Frontal cortex (tissue), 4 donors: ENCODE results near the gene ANKMY1. TPM values are rescaled to one million over a fixed set of nuclear protein-coding genes. Genes with fewer than 3 reads are reported as not detected.

Experiments
- DNase-seq, 2 donors: peaks; one replicate each; pipeline ENCODE4 v3.0.0; 2012; ENCODE audit warnings: low spot score in 2 of 2
- FAIRE-seq: peaks from 2 replicates; lab custom pipeline; 2012; peaks lifted over from hg19 to GRCh38; lab: Jason Lieb, UNC
- total RNA-seq: library from RNA; depleted of rRNA; stranded (reverse); fragments of >200 nt; gene quantifications from one replicate; pipeline ENCODE4 v1.2.3, GENCODE V29; 2014
- donor health status: control.
- donor health status: control.
- donor health status: control.

ANKMY1 gene
- total RNA-seq, 1 donor from 2014 or later: 4.9 TPM

DNA sequence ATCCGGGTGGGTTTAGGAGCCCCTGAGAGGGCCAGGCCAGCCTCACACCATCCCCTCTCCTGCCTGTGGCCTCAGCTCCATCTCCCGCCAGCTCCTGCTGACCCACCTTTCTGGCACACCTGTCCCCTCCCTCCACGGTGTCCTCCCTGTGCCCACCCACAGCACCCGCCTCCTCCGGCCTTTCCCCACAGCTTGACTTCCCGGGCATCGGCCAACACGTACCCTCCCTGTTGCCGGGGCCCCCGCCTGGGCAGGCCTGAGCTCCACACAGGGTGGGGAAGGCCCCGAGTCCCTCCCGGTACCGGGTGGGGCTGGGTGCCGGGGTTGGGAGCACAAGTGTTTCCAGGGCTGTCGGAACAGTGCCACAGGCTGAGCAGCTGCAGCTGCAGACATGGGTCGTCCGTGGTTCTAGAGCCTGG, 115.8 kb downstream of the ANKMY1 start:
- FAIRE-seq (no peak), DNase-seq (no peak)

DNA sequence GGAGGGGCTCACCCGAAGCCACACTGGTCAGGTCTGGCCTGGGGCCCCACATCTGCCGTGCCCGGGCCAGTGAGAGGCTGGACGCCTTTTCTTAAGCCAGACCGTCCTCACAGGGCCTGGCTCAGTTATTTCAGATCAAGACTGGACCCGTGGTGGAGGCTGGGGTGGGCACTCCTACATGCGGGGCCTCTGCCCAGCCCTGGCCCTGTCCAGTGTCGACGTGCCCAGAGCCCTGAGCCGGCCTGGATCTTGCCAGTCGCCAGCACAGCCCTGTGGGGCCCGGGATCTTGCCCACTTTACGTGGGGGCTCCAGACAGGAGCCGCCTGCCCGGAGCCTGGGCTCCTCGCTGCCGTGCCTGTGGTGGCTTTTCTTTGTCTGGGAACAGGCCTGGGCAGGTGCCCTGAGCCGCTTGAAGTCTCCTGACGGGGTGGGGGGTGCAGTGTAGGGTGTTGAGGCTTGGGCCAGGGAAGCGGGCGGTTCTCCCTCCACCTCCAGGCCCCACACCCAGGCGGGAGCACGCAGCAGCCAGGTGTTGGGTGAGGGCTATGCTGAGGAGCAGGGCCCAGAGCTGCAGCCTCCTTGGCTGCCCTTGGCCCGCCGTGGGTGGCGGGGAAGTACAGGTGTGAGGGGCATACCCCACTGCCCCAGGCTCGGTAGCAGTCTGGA, 116.3 kb downstream of the ANKMY1 start:
- no peak for DNase-seq
- no peak for FAIRE-seq

DNA sequence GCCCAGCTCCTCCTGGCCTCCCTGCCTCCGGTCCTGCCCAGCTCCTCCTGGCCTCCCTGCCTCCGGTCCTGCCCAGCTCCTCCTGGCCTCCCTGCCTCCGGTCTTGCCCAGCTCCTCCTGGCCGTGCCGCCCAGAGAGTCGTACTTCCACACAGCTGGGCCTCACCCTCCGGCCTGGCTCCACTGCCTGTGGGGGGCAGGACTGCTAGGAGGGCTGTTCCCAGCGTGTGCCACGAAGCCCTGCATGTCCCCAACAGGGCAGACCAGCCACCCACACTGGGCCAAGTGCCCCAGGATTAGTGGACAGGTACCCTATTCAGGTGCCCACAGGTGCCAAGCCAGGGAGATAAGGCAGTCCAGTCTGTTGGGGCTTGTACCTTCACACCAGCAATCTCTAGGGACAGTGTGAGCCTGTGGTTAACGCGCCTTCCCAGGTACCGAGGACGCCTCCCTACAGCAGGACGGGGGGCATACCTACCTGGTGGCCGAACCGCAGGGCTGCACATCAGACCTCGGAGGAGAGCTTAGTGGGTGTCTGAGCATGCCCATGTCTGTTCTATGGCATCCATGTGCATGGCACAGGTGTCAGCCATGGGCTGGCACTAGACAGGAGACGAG, 117.0 kb downstream of the ANKMY1 start:
- FAIRE-seq: no peak
- DNase-seq: no peak

DNA sequence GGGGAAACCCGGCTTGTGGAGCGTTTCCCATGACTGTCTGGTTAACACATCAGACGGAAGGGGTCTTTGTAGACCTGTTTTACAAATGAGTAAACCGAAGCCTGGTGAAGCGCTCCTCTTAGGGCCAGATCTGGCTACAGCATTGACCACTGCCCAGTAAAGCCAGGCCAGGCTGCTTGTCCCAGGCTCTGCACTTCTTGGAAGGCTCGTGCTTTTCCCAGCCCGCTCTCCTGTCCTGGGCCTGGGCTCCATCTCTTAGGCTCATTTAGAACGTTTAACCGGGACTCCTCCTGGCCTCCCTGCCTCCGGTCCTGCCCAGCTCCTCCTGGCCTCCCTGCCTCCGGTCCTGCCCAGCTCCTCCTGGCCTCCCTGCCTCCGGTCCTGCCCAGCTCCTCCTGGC, 117.5 kb downstream of the ANKMY1 start:
- DNase-seq (no peak), FAIRE-seq (no peak)

DNA sequence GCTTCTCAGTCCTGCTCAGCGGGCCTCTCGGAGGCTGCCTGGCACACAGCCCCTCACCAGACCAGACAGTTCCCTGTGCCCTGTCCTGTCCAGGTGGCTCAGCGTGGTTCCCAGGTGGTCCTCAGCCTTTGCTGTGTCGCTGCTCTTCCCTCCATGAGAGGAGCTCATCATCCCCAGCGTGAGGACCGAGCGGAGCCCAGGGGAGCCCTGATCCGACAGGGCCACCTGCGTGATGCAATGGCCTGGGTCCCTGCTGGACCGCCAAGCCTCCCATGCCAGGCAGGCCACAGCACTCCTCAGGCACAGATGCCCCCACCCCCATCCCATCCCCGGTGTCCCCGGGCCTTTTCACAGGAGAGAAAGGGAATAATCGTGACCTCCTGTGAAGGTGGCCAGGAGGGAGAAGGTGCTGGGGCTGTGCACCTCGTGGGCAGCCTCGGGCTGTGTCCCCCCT, 118.1 kb downstream of the ANKMY1 start:
- FAIRE-seq (no peak), DNase-seq (no peak)

DNA sequence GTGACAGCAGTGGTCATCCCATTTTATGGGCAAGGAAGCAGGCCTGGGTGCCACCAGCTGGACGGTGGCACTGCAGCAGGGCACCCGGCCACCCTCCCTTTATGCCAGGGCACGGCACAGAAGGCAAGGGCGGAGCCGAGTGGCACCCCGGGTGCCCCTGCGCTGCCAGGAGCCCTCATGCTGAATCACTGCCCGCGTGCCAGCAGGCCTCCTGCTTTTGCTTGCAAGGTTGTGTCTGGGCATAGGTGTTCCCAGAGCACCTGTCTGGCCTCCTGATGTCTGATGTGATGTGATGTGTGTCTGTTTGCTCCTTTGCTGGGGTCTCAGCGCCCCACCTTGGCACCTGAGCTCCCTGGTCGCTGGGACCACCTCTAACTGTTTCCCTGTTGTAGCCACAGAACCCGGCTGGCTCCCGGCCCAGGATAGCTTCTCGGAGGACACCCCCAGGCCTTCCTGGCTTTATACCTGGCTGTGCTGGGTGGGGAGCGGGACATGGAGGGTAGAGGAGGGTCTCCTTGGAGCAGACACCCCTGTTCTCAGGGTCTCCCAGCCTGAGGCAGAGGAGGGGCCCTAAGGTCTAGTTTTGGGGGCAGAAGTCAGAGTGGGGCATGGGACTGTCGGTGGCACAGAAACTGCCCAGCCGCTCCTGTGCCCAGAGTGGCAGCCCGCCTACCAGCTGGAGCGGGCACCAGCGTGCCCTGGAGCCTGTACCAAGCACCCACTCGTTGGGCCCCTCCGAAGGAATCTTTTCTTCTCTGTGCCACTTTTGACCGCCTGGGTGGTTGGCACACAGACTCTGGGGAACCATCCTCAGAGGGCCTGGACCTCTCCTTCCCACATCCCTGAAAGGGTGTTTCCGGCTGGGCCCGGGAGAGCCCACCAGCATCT, 118.7 kb downstream of the ANKMY1 start:
- DNase-seq (no peak), FAIRE-seq (no peak)

DNA sequence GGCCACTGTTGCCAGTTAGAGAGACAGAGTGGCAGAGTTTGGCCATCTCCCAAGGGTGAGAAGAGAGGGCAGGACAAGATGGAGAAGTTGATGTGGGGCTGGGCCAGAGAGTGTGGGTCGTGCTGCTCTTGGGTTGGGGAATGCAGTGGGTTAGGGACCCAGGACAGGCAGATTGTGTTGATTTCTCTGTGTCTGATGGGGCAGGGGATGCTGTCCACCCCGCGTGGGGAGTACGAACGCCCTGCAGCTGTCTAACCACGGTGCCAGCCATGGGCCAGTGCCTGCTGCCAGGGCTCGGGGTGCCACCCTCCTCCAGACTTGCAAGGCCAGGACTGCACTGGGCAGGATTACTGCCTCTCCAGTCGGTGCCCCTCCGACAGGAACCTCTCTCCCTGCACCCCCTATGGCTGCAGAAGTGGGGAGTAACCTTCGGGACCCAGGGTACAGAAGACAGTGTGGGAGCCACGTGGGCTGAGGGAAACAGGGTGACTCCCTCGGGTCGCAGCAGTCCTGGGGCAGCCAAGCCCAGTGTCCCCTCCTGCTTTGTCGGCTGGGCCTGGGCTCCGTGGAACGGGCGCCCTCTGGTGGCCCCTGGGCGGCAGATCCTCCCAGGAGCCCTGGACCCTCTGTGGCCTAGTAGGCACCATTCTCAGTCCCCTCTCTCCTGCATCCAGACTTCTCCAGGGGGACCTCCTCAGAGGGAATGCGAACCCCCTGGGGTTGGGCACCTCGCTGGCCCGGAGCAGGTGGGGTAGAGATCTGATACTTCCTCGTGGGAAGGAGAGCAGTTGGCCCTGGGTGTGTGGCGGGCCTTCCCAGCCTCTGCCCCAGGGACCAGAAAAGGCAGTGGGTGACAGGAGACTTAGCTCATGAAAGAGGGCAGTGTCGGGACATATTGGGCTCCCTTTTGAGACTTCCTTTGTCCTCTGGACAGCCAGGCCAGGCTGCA, 119.7 kb downstream of the ANKMY1 start:
- DNase-seq: peak; percentile 87 to 89
- no peak for FAIRE-seq

DNA sequence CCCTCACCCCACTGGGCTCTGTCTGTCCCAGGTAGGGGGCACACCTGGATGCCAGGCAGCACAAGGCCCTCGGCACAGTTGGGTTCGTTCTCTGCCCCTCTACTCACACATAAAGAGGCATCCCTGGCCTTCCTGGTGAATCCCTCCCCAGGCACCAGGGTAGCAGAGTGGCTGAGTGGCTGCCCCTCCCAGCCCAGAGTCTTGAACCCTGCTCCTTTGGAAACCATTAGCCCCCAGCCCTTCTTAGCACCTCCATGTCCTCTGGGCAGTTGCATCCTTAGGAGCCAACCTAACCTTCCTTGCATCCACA, 120.3 kb downstream of the ANKMY1 start:
- no peak for FAIRE-seq
- peak in 1 of 2 donors; percentile 43 for DNase-seq

DNA sequence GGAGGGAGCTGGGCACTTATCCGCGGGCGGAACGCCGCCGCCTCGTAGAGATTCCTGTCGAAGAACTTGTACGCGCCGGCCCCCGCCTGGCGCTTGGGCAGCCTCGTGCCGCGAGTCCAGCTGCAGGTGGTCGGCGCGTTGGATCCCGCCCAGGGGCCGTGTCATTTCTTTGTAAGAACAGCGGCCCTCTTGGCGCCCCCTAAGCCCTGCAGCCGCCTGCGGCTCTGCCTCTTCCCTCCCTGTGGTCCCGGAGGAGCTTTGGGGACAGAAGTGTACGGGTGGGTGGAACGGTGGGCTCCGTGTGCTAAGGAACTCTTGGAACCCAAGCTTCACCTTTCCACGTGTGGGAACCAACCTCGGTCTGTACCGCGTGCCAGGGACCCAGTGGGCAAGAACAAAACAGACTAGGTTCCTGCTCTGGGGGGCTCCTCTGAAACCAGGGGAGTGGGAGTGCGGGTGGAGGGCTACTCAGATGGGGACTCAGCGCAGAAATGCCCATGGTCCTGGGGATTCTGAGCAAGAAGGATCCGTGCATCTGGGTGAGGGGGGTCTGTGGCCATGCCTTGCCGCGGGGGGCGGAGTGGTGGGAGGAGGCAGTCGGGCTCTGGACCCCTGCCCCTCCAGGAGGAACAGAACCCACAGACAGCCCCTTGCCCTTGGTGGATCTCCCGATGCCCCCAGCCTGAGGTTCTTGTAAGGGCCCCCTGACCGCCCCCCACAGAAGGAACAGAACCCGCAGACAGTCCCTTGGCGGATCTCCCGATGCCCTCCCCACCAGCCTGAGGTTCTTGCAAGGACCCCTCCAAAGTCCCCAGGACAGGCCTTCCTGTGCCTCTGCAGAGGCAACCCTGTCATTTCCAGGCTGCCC, 120.9 kb downstream of the ANKMY1 start:
- FAIRE-seq: no peak

DNA sequence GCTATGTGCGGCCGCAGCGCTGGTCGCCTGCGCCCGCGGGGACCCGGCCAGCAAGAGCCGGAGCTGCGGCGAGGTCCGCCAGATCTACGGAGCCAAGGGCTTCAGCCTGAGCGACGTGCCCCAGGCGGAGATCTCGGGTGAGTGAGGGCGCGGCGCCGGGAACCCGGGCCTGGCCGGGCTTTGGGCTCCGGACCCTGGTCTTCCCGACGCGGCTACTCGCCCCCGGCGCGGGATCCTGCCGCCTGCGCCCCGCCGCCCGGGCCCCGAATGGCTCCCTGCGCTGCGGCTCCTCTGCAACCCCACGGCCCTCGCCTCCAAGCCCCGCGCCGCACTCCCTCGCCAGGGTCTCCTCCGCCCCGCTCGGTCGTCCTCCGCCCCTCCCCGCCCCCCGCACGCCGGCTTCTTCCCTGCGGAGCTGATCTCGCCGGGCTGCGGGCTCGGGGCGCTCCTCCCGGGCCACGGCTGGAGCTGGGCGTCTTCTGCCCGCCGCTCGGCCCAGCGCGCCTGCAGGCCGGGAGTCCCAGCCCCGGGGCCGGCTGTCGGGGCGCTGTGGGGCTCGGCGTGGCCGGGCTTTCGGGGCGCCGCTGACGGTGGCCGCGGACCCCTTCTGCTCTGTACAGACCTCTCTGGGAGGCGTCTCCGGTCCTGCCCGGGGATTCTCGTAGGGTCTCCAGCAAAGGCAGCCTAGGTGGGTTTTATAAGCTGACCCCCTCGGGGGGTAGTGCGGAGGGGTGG, 121.7 kb downstream of the ANKMY1 start:
- FAIRE-seq (no peak), DNase-seq (peak in 1 of 2 donors; percentile 56)

More for the DNA sequence above, 120.9 kb downstream of the ANKMY1 start:
- DNase-seq: no peak

DNA sequence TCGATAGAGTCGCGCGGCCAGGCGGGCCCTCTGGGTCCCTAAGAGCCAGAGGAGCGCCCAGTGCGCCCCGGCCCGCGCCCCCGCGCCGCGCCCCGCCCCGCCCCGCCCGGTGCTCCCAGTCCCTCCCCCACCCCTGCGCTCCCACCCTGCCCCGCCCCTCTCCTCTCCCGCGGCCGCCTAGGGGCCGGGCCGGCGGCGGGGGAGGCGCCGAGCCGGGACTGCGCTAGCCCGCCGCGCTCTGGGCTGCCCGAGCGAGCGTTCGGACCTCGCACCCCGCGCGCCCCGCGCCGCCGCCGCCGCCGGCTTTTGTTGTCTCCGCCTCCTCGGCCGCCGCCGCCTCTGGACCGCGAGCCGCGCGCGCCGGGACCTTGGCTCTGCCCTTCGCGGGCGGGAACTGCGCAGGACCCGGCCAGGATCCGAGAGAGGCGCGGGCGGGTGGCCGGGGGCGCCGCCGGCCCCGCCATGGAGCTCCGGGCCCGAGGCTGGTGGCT, 122.3 kb downstream of the ANKMY1 start, which contains the start of gene GPC1:
TSS of gene GPC1 (plus strand) at position 207 of the 491 bp plus-strand sequence. CDS start at position 463, 256 bp downstream.
- FAIRE-seq (no peak), DNase-seq (peak; percentile 90 to 96)

DNA sequence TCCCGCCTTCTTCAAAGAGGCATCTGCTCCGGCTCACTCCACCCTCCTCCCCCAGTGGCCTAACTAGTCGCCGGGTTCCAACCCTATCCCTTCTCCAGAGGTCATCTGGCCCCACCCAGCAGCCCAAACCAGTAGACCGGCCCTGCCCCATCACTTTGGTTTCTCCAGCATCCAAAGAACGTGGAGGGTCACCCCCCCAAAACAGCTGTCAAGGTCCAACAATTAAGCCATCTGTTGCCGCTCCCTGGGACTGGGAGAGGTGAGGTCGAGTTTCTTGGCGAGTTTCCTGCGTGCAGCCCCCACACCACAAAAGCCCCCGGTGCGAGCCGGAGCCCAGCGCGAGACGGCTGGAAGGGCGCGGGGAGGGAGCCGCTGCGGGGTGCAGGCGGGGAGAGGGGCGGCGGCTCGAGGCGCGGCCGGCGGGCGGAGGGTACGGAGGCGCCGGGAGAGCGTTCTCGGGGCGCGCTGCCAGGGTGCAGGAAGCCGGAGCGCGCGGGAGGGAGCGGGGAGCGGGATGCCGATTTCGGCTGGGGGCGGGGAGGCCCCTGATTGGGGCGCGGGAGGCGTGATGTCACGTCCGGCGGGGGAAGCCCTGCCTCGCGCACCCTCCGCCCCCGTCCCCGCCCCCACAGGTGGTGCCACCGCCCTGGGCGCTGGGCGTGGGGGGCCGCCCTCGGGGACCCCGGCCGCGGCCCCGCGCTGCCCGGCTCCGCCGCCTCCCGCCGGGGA, 122.9 kb downstream of the ANKMY1 start:
- DNase-seq: peak; percentile 99
- no peak for FAIRE-seq

DNA sequence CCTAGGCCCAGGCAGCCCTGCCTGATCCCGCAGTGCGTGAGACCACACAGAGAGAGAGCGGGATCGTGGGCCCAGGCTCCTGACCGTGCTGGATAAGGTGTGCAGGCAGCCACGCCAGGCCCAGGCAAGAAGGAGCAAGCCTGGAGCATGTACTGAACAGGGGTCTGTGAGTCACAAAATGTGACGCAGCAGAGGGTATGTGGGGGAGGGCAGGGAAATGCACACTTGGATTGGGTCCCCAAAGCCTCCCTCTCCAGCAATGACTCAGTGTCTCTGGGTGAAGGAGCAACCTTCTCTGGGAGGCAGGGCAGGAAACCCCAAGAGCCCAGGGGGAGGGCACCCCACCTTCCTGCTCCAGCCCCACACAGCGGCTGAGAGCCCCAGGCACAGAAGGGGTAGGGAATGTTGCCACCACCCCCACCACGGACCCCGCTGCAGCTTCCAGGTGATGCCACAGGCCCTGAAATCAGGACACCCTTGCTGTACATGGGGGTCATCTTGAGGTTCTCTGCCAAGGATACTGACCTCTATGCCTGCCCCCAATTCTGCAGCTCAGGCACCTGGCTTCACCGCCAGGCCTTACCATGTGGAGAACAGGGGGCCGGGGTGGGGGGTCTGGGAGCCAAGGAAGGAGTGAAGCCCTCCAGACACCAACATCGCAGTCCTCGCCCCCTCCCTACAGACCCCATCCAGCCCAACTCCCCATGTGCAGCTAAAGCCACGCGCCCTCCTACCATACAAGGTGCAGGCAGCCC, 123.6 kb downstream of the ANKMY1 start:
- DNase-seq: no peak
- FAIRE-seq: no peak

DNA sequence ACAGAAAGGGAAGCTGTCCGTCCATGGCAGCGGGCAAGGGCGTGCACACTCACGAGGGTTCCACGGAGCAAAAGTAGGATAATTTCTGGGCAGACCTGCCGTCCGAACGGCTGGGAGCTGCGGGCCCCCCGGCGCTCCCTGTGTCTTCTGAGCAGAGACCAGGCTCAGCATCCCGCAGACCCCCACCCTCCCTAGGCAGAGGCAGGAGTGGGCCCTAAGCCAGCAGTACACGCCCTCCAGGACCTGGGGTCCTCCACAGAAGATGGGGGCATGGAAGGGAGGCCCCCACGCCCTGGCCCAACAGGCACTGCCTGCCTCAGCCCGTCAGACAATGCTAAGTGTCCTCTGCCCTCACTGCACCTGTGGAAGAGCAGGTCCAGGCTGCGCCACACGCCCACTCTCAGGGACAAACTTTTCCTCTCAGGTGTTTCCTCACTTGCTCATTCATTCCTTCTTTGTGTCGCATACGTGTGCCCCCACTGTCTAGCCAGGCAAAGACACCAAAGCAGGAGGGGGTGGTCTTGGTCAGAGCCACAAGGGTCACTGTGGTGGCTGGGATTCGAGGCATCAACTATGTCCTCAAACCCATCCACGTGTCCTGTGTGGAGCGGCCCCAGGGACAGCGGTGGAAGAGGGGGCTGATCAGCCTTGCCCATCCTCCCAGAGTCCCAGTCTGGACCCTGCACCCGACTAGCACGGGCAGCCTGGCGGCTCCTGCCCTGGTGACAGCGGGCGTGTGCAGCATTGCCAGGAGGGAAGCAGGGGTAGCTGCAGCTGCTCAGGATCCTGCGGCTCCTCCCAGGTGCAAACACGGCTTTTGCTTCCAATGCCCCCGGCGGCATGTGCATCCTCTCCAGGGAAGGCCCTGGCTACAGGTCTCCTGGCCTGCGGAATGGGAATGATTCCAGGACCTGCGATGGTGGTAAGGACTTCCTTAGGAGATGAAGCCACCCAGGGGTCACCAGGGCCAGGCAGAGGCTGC, 124.7 kb downstream of the ANKMY1 start:
- DNase-seq: no peak
- no peak for FAIRE-seq

DNA sequence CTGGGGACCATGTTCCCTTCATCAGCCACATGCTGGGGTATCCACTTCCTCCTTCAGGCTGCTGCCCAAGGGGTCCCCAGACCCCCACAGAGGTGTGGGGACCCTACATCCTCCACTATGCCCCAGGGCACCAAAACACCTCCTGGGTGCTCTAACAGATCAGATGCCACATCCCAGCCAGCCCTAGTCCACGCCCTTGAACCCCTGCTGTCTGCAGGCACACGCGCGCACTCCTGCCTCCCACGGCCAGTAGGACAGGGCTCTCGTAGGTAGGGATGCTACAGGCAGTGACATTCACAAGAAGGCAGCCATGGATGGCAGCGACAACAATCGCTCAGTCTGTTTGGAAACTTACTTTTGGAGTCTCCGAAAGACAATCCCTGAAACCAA, 125.4 kb downstream of the ANKMY1 start:
- DNase-seq (no peak), FAIRE-seq (no peak)
